Ovary (tissue), 10 donors: ENCODE results near the gene STIMATE. TPM values are rescaled to one million over a fixed set of nuclear protein-coding genes. Genes with fewer than 3 reads are reported as not detected.

ENCODE experiments used
- DNase-seq, 5 donors: peaks; one replicate each; pipeline ENCODE4 v3.0.0-alpha.2; 2019 to 2020
- H3K27ac ChIP-seq, 2 donors: fragments of 200-600 bp; one replicate each; pipeline versions ENCODE4 v1.5.1 to v1.8.0; 2019 to 2022
- H3K27me3 ChIP-seq: fragments of 200-600 bp; one replicate; pipeline ENCODE4 v1.8.0; 2022
- H3K36me3 ChIP-seq: fragments of 200-600 bp; sonication (generic); one replicate; pipeline ENCODE4 v1.5.1; 2019
- H3K4me1 ChIP-seq: one replicate; pipeline ENCODE4 v1.8.1; 2013; ENCODE audit warnings: mild to moderate bottlenecking, moderate library complexity; ENCODE audit not compliant: insufficient read depth
- H3K4me3 ChIP-seq: fragments of 200-600 bp; sonication (generic); one replicate; pipeline ENCODE4 v1.5.1; 2017
- H3K9me3 ChIP-seq, 2 donors: fragments of 200-600 bp in 1 of 2; sonication (generic) in 1 of 2; one replicate each; pipeline versions ENCODE4 v1.5.1 to v1.8.1; 2013 to 2019; ENCODE audit warnings: mild to moderate bottlenecking in 1 of 2, moderate library complexity in 1 of 2
- CTCF ChIP-seq, 3 donors: fragments of 450-650 bp in 2 of 3; fragments of 200-600 bp in 1 of 3; IDR thresholded peaks; one replicate each; pipeline versions ENCODE4 v1.5.1 to v1.8.0; 2016 to 2022; ENCODE audit warnings: antibody characterized with exemption in 3 of 3, mild to moderate bottlenecking in 1 of 3
- EP300 ChIP-seq: sonication (generic); formaldehyde crosslinking; IDR thresholded peaks from one replicate; pipeline ENCODE4 v1.6.1; 2017; ENCODE audit warnings: antibody characterized with exemption
- POLR2A ChIP-seq: fragments of 450-650 bp; IDR thresholded peaks from one replicate; pipeline ENCODE4 v1.6.1; 2017; ENCODE audit warnings: antibody characterized with exemption, mild to moderate bottlenecking, moderate library complexity
- WGBS, 3 donors: extraction: QIAGEN DNeasy Blood & Tissue Kit in 1 of 3; methylation state at CpG; one replicate each; pipeline versions ENCODE4 v1.1.5 to v1.1.7; 2013 to 2017; 5-methylcytosine and 5-hydroxymethylcytosine counted together
- intact Hi-C, 4 donors: fragments of 100-400 bp; cut with DNase I; formaldehyde crosslinking; loops; one replicate each; pipeline versions ENCODE4 v1.11.0 to v1.15.1; 2022 to 2023
- long read RNA-seq, 3 donors: library from polyadenylated mRNA in 2 of 3; unstranded in 2 of 3; transcript quantifications; one replicate each; pipeline ENCODE4 v2.0.0 and lab custom pipeline, GENCODE V29; 2021 to 2026
- polyA plus RNA-seq, 2 donors: library from polyadenylated mRNA; stranded (reverse); fragments of 200-250 nt in 1 of 2; fragments of 350-450 nt in 1 of 2; fragmentation: Illumina TruSeq in 1 of 2; extraction: RNeasy Lipid Tissue Mini Kit (QIAGEN cat#74804) in 1 of 2; gene quantifications; one replicate each; pipeline ENCODE4 v1.2.3, GENCODE V29; 2013 to 2014
- total RNA-seq, 7 donors: library from RNA; depleted of rRNA in 2 of 7; stranded (reverse); fragments of >200 nt in 2 of 7; fragmentation: NEBNext Ultra II Directional in 3 of 7; extraction: Animal tissue kit (Norgen Biotek cat#: 25700) in 3 of 7; gene quantifications; one replicate each; pipeline versions ENCODE4 v1.1.0 to v1.2.4, GENCODE V29; 2016 to 2023
- donor health status: DM: no; HTN: no; CAD: no; lungs with moderate emphysema.
- donor health status: DM: no; HTN: no; CAD: no.
- donor health status: Bipolar disorder and iron deficiency.
- donor health status: DM: yes; HTN: yes; CAD: no.
- donor health status: DM: no; HTN: no; CAD: no.
- donor health status: DM: yes; HTN: yes; CAD: no.

The STIMATE gene
- total RNA-seq: 10 to 100 TPM; 11.0 to 29.9 (median 17.8) TPM
- polyA plus RNA-seq: 10 to 100 TPM in 1 of 2 donors, 1 to 10 TPM in 1; 7.4 to 11.9 TPM
- long read RNA-seq, donor 1, partial matches to known transcripts: 0 of 6 reads
- long read RNA-seq, donor 1, other reads (novel, unspliced or antisense): 6 of 6 reads
- long read RNA-seq, donor 2, full-length matches to known transcripts: 6 of 6 reads
- long read RNA-seq, donor 2, partial matches to known transcripts: 0 of 6 reads
- long read RNA-seq, donor 2, other reads (novel, unspliced or antisense): 0 of 6 reads
- long read RNA-seq, donor 3, full-length matches to known transcripts: 40 of 61 reads
- long read RNA-seq, donor 3, partial matches to known transcripts: 4 of 61 reads
- long read RNA-seq, donor 3, other reads (novel, unspliced or antisense): 17 of 61 reads

GRCh38 chr3:52897130-52898122 lies at the start of gene STIMATE:
STIMATE (minus strand) TSS chr3:52897548; CDS start chr3:52897450, 98 bp downstream.
- Histone ChIP-seq H3K9me3 (no peaks in the 10 kb centered on the region), H3K27me3 (no peaks in the 10 kb centered on the region), H3K4me3 (peak within 1 kb of the TSS; percentile 89), H3K27ac (peak within 1 kb of the TSS; percentile 63 to 79), H3K36me3 (no peaks in the 10 kb centered on the region), H3K4me1 (peaks cover 11% of the 10 kb centered on the region)
- intact Hi-C loops: no loop called here
- WGBS, 3 donors: 1% methylated on average over 70 to 85 of the region's 85 CpGs
- TF ChIP-seq EP300 (no peak), CTCF (IDR thresholded peaks at IDR 0.05) (no peak), POLR2A (no peak)
- DNase-seq: peak; percentile 81 to 91 (median 84)

- TF ChIP-seq POLR2A (no peak), EP300 (no peak), CTCF (IDR thresholded peaks at IDR 0.05) (no peak)
- Histone ChIP-seq H3K9me3 (no peaks in the 10 kb centered on the region), H3K36me3 (no peaks in the 10 kb centered on the region), H3K27ac (no peak overlapping the region), H3K27me3 (no peaks in the 10 kb centered on the region), H3K4me3 (no peak overlapping the region), H3K4me1 (no peaks in the 10 kb centered on the region)
- intact Hi-C loops: loop anchor here in 1 of 4 donors (10.0 kb wide), 1 partner anchor 505 kb away; no protein-coding TSS in a partner anchor
- no peak for DNase-seq
These were observed 42.3 kb upstream of the STIMATE start for GRCh38 chr3:52939600-52939999.

GRCh38 chr3:52934630-52935530 lies 37.5 kb upstream of the STIMATE start:
- intact Hi-C loops: loop anchor here in 1 of 4 donors (10.0 kb wide), 1 partner anchor 500 kb away; no protein-coding TSS in a partner anchor
- H3K27ac ChIP-seq: no peak overlapping the region
- no peaks in the 10 kb centered on the region for H3K36me3 ChIP-seq
- no peaks in the 10 kb centered on the region for H3K9me3 ChIP-seq
- H3K27me3 ChIP-seq: no peaks in the 10 kb centered on the region
- H3K4me3 ChIP-seq: no peak overlapping the region
- H3K4me1 ChIP-seq: no peaks in the 10 kb centered on the region
- WGBS, 3 donors: 17 to 18% (median 18%) methylated on average over 8 of the region's 8 CpGs
- DNase-seq: peak; percentile 17 to 47 (median 25)
- TF ChIP-seq CTCF (IDR thresholded peaks at IDR 0.05): peak; percentile 38 to 52 (median 42)
- no peak for TF ChIP-seq EP300
